Measurements from ENCODE around the gene COX7B.
A peak's percentile ranks its signal among the peaks of the same experiment; 100 is the strongest.
"Not testable (repeated sequence)": the region's sequence is repeated elsewhere in the genome, so short reads cannot be mapped to it uniquely, and the experiment has no call there.

Gene COX7B

GRCh38 chrX:77899081-77899828 is at the start of gene COX7B:
TSS of gene COX7B (plus strand) at chrX:77899468. CDS start at chrX:77899554, 86 bp downstream.
- DNase-seq = peak; percentile 97

DNA sequence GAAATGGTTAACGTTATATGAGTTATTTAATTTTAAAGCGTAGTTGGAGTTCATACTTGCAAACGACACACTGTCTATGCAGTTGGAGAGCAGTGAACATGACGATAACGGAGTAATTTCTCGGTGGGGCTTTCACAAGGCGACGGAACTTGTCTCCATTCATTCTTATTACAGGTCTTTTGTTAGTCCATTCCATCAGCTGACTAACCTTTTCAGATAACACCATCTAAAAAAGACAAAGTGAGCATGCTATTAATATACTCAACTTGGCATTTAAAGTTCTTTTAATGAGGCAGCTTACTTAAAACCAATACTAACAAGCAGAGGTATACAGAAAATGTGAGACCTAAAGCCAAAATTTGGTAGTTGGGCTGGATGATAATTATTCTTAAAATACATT is 23.9 kb upstream of the COX7B start:
- no peak for DNase-seq

GRCh38 chrX:77881418-77881817 is 17.9 kb upstream of the COX7B start:
- DNase-seq = not testable (repeated sequence)

DNA sequence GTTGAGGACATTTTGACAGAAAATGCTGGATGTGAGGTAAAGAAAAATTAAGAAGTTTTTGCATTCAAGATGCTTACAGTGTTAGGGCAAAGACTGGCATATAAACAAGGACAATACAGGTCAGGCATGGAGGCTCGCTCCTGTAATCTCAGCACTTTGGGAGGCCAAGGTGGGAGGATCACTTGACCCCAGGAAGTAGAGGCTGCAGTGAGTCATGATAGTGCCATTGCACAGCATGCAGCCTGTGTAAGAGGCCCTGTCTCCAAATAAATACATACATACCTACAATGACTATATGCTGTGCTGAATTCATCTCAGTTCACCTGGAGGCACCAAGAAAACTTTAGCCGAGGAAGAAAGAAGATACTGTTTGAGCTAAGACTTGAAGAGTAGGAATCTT is 6.4 kb upstream of the COX7B start:
- DNase-seq = no peak

GRCh38 chrX:77893713-77894112 is 5.6 kb upstream of the COX7B start:
- no peak for DNase-seq

GRCh38 chrX:77894921-77895886 is 4.1 kb upstream of the COX7B start, which contains the start of gene MAGT1:
TSS of gene MAGT1 (minus strand) at chrX:77895435. CDS start at chrX:77895410, 25 bp downstream.
- DNase-seq = peak; percentile 98

DNA sequence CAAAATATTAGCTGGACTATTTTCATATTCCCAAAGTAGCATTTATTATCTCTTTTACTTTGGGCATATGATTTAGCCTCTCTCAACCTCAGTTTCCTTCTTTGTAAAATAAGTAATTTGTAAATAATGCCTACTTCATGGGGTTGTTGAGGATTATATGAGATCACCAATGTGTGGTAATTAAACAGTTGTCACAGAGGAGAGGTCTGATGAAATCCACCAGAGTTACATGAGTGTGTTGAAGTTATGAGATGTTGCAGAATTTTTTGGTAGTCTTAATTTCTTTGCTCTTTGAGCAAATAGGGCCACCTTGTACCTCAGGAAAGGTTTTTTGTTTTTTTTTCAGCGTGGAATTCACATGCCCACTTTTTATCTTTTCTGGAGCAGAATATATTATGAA is 1.4 kb downstream of the COX7B start:
- no peak for DNase-seq

DNA sequence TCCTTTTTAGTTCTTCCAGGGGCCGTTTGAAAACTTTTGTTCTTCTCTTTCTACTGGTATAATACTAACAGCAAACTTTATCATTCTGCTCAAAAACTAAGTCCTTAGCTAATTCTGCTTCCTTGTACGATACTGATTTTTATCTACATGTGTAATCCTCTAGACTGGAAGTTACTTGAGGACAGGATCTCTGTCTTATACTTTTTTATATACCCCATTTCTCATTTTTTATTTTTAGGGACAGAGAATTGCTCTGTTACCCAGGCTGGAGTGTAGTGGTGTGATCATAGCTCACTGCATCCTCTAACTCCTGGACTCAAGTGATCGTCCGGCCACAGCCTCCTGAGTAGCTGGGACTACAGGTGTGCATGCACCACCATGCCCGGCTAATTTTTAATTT is 2.2 kb downstream of the COX7B start:
- no peak for DNase-seq

DNA sequence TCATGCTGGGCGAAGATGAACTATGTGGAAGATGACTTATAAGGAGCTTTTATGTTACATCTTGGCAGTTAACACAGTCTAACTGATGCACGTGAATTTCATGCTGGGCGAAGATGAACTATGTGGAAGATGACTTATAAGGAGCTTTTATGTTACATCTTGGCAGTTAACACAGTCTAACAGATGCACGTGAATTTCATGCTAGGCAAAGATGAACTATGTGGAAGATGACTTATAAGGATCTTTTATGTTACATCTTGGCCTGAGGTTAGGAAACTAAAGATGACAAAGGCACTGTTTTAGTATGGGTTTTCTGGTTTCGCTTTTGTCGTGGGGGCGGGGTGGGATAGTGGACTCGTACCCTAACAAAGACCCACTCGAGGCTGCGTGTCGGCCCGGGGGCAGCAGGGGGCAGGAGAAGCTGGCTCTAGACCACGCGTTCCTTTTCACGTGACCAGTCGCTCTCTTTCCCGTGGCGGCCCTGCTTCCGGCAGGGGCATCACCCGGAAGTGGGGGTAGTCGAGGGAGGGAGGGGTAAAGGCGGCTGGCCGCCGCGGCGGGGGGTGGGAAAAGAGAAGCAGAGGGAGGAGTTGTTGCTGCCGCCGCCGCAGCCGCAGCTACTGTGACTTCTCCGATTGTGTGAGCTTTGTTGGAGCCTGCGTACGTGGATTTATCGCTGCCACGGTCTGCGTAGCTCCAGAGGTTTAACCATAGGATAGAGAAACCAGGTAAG is 11.0 kb downstream of the COX7B start, which contains the start of gene ATP7A:
ATP7A (plus strand) TSS at position 586 of the 733 bp plus-strand sequence. CDS start 60,949 bp downstream, outside the sequence.
- DNase-seq = peak; percentile 92

- no peak for DNase-seq
These were observed 18.1 kb downstream of the COX7B start for GRCh38 chrX:77917294-77917933.

DNA sequence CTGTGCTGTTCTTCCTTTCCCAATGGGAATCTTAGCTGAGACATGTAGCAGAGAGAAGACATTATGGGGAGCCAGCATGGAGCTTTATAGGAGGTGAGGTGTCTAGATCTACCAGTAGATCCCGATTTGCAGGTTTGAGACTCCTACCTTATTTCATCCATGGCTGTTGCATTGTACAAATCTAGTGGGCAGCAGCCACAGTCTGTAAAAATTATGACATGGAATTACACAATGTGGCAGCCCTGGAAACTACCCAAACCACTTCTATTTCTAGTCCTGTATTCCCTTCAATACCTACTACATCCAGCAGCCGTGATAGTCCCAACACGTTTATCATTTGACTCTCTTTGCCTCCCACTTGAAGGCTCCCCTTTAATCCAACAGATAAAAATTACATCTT is 19.3 kb downstream of the COX7B start:
- DNase-seq = no peak

DNA sequence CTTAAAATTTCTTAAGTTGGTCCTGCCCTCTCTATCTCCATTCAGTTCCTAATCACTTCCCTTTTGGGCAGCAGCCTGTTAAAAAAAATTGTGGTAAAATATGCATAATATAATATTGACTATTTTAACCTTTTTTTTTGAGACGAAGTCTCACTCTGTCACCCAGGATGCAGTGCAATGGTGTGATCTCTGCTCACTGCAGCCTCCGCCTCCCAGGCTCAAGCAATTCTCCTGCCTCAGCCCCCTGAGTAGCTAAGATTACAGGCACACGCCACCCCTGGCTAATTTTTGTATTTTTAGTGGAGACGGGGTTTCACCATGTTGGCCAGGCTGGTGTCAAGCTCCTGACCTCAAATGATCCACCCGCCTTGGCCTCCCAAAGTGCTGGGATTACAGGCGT is 20.1 kb downstream of the COX7B start:
- not testable (repeated sequence) for DNase-seq

GRCh38 chrX:77922787-77923186 is 23.5 kb downstream of the COX7B start:
- DNase-seq = no peak

DNA sequence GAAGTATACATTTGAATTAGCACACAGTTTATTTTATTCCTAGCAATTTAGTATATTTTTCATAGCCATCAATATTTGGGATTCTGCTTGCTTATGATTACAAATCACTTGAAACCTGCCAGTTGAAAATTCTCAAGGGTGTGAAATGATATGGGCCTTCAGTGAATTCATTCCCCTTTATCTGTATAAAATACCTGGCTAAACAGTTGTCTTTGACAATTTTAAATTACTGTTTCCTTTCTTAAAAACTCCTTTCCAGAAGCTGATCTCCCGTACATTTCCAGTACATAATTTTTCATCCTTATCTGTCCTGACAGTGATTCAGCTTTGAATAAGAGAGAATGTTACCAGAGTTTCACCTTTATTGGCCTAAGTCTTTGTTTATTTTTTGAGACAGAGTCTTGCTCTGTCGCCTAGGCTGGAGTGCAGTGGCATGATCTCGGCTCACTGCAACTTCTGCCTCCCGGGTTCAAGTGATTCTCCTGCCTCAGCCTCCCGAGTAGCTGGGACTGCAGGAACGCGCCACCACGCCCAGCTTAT is 25.1 kb downstream of the COX7B start:
- DNase-seq = no peak

DNA sequence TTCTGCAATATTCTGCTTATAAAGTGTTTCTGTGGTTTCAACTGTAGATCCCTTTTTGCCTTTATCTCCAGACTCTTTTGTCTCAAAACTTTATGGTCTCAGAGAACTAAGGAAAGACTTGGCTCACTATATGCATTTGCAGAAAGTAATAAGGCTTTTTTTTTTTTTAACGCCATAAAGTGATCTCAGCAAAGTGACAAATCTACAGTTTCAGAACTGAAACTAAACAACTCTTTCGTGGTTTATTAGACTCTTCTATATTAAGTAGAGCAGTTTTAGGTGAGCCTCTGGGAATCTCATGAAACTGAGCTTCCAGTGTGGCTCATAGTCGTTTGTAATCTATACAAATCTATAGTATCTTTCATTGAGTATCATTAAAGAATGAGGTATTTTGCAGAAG is 26.5 kb downstream of the COX7B start:
- DNase-seq = no peak

- DNase-seq = no peak
These were observed 31.3 kb downstream of the COX7B start for GRCh38 chrX:77930581-77930980.

DNA sequence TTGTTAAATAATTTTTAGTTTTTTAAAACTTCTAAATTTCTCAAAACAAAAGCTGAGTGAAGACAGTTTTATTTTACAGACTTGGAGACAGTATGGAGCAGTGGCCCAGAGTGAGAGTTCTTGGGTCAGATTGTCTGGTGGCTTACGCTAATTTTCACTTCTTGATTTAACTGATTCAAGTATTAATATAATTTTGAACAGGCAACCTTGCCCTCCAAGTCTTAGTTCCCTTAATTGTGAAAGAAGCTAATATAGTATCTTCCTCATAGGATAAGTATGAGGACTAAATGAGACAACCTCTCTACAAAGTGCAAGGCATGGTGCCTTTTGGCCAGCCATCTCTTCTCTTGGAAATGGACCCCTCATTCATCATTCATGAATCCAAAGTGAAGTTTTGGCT is 36.6 kb downstream of the COX7B start:
- DNase-seq = no peak

DNA sequence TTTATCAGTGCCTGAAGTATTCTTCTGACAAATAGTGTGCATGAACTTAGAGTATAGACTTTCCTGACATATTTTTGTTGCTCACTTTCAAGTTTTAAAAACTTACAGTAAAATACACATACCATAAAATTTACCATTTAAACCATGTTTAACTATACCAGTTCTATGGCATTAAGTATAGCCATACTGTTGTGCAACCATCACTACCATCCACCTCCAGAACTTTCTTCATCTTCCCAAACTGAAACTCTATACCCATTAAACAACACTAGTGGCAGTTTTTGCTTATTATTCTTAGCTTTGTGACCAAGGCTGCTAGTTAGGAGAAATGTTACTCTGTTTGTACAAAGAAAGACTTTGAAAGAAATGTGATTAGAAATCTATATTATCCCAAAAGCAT is 37.0 kb downstream of the COX7B start:
- DNase-seq = no peak

DNA sequence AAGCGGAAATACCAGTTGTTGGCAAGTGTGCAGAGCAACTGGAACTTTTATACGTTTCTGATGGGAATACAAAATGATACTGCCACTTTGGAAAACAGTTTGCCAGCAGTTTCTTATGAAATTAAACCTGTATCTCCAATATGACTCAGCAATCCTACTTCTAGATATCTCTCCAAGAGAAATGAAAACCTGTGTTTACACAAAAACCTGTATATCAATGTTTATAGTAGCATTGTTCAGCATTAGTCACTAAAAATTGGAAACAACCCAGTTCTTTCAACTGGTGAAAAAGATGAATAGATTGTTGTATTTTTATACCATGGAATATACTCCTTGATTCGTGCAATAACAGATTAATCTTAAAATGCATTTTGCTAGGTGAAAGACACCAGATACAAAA is 38.0 kb downstream of the COX7B start:
- no peak for DNase-seq

DNA sequence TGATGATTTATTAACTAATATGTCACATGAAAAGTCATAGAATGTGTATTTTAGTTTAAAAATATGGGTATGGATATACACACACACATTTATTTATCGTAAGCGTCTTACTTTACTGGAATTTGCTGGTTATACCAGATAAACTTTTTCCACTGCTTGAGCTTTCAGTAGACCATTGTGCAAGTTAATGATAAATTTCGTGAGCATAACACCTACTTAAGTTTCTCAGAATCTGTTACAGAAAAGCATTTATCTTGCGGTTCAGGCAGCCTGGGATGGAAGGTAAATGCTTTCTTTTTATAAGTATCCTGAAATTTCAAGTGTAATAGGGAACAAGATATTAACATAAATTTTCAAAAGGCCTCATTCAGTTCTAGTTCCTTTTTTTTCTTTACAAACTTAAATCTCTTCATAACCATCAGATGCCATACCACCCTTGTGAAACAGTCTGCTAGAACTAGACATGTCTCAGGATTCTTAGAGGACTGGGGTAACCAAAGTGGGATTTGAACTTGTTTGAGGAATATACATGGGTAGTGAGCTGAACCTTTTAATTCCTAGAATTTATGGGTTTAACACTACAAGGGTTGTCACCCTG is 38.9 kb downstream of the COX7B start:
- no peak for DNase-seq

DNA sequence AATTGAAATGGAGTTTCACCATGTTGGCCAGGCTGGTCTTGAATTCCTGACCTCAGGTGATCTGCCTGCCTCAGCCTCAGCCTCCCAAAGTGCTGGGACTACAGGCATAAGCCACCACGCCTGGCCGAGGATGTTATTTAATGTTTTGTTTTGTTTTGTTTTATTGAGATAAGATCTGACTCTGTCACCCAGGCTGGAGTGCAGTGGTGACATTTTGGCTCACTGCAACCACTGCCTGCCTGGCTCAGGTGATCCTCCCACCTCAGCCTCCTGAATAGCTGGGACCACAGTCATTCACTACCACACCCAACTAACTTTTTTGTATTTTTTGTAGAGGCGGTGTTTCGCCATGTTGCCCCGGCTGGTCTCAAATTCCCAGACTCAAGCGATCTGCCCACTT is 45.8 kb downstream of the COX7B start:
- DNase-seq = not testable (repeated sequence)
